ENCODE data around the gene FCN2.

FCN2 gene

DNA sequence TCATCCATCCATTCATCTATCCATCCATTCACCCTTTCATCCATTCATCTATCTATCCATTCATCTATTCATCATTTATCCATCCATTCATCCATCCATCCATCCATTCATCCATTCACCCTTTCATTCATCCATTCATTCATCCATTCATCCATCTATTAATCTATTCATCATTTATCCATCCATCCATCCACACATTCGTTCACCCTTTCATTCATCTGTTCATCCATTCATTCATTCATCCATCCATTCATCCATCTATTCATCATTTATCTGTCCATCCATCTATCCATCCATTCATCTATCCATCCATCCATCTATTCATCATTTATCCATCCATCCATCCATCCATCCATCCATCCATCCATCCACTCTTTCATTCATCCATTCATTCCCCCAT is 33.9 kb upstream of the FCN2 start:
- TF ChIP-seq, protein P1, sequence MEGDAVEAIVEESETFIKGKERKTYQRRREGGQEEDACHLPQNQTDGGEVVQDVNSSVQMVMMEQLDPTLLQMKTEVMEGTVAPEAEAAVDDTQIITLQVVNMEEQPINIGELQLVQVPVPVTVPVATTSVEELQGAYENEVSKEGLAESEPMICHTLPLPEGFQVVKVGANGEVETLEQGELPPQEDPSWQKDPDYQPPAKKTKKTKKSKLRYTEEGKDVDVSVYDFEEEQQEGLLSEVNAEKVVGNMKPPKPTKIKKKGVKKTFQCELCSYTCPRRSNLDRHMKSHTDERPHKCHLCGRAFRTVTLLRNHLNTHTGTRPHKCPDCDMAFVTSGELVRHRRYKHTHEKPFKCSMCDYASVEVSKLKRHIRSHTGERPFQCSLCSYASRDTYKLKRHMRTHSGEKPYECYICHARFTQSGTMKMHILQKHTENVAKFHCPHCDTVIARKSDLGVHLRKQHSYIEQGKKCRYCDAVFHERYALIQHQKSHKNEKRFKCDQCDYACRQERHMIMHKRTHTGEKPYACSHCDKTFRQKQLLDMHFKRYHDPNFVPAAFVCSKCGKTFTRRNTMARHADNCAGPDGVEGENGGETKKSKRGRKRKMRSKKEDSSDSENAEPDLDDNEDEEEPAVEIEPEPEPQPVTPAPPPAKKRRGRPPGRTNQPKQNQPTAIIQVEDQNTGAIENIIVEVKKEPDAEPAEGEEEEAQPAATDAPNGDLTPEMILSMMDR (IDR thresholded peaks at IDR 0.05; ENCODE audit: control extremely low read depth, extremely low read depth, low read depth, missing control alignments) = no peak
- ChIA-PET POLR2A (no interaction called here), CTCF (no interaction called here)
- no peak for DNase-seq (ENCODE audit: extremely low spot score)

DNA sequence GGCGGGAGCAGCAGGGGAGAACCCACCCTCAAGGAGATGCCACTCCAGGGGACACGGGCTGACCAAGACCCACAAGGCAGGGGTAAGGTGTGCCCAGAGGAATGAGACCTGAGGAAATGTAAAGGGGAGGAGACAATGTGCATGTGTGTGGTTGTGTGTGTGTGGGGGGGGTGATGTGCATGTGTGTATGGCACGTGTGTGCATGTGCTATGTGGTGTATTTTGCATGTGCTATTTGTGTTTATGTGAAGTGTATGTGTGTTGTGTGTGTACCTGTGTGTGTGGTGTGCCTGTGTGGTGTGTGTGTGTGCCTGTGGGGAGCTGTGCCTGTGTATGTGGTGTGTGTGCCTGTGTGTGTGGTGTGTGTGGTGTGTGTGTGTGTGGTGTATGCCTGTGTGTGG is 33.5 kb upstream of the FCN2 start:
- ChIA-PET CTCF (no interaction called here), POLR2A (no interaction called here)
- TF ChIP-seq, protein P1 (IDR thresholded peaks at IDR 0.05; ENCODE audit: control extremely low read depth, extremely low read depth, low read depth, missing control alignments) = no peak
- no peak for DNase-seq (ENCODE audit: extremely low spot score)

DNA sequence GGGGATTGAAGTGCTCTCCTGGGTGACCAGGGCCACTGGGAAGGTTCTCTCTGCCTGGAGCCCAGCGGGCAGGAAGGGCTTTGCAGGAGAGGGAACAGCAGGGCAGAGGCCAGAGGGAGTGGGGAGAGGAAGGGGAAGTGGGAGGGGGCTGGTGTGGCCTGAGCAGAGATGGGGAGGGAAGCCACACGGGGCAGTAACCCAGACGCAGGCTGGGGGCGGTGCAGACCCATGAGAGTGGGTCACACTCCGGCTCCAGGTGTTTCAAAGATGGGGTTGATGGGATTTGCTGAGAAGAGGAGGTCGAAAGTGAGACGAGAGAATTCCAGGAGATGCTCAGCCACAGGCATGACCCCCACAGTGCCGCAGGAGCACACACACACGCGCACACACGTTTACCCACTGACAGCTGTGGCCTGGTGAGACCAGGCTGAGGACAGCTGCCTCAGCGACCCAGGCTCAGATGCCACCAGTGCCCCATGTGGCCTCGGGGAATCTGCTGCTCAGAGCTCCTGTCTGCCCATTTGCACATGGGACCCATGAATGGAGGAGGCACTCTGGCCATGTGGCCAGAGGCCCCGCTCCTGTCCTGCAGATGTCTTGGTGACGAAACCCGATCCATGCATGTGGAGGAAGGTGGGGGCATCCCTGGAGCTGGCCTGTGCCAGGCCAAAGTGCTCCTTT is 32.7 kb upstream of the FCN2 start:
- POLR2A ChIA-PET = no interaction called here
- no peak for DNase-seq (ENCODE audit: extremely low spot score)
- CTCF ChIA-PET = no interaction called here
- TF ChIP-seq, protein P1 (IDR thresholded peaks at IDR 0.05; ENCODE audit: control extremely low read depth, extremely low read depth, low read depth, missing control alignments) = no peak

DNA sequence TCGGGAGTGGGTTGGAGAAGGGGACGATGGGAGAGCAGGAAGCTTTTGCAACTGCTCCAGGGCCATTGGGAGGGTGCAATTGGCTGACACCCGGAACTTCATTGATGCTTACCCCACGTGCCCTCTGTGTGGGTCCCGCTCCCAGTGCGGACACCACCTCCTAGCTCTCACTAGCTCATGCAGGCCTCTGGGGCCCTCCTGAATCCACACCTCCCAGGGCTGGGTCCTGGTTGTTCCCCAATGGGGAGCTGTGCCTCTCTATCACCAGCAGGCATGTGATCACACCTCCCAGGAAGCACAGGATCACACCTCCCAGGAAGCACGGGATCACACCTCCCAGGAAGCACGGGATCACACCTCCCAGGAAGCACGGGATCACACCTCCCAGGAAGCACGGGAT is 32.1 kb upstream of the FCN2 start:
- DNase-seq (ENCODE audit: extremely low spot score) = no peak
- POLR2A ChIA-PET = no interaction called here
- TF ChIP-seq, protein P1 (IDR thresholded peaks at IDR 0.05; ENCODE audit: control extremely low read depth, extremely low read depth, low read depth, missing control alignments) = no peak
- CTCF ChIA-PET = no interaction called here

DNA sequence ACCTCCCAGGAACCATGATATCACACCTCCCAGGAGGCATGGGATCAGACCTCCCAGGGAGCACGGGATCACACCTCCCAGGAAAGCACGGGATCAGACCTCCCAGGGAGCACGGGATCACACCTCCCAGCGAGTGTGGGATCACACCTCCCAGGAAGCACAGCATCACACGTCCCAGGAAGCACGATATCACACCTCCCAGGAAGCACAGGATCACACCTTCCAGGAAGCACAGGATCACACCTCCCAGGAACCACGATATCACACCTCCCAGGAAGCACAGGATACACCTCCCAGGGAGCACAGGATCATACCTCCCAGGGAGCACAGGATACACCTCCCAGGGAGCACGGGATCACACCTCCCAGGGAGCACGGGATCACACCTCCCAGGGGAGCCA is 30.0 kb upstream of the FCN2 start:
- no peak for DNase-seq (ENCODE audit: extremely low spot score)
- POLR2A ChIA-PET = no interaction called here
- CTCF ChIA-PET = no interaction called here
- TF ChIP-seq, protein P1 (IDR thresholded peaks at IDR 0.05; ENCODE audit: control extremely low read depth, extremely low read depth, low read depth, missing control alignments) = no peak

DNA sequence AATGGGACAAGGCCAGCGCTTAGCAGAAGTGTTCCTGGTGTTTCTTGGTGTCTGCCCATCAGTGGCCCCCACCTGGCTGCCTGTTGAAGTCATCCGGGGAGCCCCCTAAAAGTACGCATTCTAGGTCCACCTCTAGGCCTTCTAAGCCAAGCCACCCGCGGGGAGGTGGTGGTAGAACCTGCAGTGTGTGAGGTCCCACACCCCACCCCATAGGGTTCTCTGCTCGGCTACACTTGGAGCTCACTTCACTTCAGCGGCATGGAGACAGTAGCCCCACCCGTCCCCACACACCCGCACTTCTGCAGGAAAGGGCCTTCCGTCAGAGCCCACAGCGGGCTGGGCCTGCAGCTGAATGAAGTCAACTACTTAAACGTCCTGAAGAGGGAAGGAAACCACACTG is 29.6 kb upstream of the FCN2 start:
- TF ChIP-seq, protein P1 (IDR thresholded peaks at IDR 0.05; ENCODE audit: control extremely low read depth, extremely low read depth, low read depth, missing control alignments) = no peak
- POLR2A ChIA-PET = no interaction called here
- CTCF ChIA-PET = no interaction called here
- no peak for DNase-seq (ENCODE audit: extremely low spot score)
